ENCODE measurements around the gene EZR.

- no peak for TF ChIP-seq CTCF (IDR thresholded peaks at IDR 0.05; ENCODE audit: low read length)
- TF ChIP-seq EZH2 (IDR thresholded peaks at IDR 0.05; ENCODE audit: borderline replicate concordance, low read length) = no peak
These were observed 31.8 kb downstream of the EZR start for GRCh38 chr6:158787395-158787794.
